Cortex of kidney (tissue), 1 donor: ENCODE results near the gene GRIFIN.
"Not testable (repeated sequence)": the region's sequence is repeated elsewhere in the genome, so short reads cannot be mapped to it uniquely, and the experiment has no call there.

Experiments
- DNase-seq: peaks from one replicate; lab custom pipeline; 2025; lab: John Stamatoyannopoulos, UW

GRIFIN gene

GRCh38 chr7:2453849-2454248 lies 22.3 kb downstream of the GRIFIN start:
- DNase-seq: not testable (repeated sequence)

GRCh38 chr7:2452643-2453270 lies 23.4 kb downstream of the GRIFIN start:
- DNase-seq: no peak

DNA sequence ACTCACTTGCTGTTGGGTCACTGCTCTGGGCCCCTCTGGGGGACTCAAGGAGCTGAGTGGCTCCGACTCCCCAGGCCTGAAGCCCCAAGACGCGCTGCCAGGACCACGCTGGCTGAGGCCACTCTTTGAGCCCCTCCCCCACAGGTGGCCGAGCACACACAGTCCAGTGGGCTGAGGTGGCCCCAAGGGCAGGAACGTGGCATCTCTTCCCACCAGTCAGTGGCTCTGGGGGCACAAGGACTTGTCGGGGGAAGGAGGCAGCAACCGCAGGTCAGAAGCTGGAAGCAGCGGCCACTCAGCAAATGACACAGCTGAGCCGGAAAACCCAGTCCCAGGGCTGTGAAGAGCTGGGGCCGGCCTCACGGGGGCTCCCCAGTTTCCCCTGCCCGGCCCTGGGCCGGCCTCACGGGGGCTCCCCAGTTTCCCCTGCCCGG lies 24.1 kb downstream of the GRIFIN start:
- no peak for DNase-seq

DNA sequence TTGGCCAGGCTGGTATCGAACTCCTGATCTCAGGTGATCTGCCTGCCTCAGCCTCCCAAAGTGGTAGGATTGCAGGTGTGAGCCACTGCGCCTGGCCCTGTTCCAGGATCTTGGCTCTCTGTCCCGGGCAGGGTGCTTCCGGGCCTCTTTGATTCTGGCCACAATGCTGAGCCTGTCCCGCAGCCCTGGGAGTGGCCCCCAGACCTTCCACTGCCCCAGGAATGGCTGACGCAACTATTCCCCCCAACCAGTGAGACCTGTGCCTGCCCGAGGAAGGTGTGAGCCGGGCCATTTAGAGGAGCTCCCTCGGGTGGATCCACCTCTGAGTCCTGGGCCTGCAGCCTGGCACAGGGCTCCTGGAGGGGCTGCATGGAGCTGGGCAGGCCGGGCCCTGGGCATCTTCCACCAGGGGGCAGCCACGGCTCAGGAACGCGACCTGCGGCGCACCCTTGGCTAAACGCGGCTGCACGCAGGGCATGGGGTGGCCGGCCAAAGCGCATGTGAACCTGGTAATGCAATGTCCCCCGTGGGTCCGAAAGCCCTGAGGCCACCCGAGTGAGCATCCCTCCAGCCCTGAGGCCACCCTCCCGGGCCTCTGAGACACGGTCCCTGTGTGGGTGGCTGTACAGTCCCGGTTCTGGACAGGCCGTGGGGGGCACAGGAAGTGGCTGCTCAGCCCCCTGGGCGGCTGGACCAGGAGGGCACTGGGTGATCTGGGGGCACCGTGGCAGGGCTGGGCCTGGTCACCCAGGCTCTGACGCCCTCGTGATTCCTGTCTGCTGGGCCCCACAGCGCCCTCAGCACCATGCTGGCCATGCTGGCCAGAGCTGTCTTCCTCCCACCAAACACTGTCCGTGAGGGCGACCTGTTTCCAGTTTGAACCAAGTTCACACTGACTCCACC lies 24.8 kb downstream of the GRIFIN start:
- no peak for DNase-seq

DNA sequence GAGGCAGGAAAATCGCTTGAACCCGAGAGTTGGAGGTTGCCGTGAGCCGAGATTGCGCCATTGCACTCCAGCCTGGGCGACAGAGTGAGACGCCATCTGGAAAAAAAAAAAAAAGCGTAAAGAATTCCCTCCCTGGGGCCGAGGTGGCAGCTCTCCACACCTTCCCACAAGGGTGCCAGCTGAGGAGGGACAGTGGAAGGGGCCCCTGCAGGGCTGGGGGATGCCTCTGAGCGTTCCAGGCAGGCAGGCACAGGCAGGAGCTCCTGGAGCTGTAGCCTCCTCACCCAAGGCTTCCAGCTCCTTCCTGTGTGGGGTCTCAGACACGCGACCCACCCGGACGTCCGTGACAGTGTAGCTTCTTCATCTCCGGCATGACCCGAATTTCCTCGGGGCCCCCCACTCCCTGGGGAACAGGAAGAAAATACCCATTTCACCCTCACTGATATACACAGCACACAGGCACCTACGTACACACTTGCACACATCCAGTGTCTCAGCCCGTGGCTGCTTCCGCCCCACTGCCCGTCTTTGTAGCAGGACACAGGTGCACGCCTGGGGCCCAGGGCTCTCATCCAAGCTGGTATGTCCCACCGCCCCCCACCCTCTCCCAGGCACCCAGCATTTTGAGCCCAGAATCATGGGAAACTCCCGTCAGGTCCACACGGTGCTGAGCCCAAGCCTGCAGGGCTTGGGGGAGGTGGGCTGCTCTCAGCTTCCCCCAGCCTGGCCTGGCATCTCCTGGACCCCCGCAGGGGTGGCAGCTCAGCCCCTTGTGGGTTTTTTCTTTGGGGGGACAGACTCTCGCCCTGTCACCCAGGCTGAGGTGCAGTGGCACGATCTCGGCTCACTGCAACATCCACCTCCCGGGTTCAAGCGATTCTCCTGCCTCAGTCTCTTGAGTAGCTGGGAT lies 25.7 kb downstream of the GRIFIN start:
- no peak for DNase-seq

DNA sequence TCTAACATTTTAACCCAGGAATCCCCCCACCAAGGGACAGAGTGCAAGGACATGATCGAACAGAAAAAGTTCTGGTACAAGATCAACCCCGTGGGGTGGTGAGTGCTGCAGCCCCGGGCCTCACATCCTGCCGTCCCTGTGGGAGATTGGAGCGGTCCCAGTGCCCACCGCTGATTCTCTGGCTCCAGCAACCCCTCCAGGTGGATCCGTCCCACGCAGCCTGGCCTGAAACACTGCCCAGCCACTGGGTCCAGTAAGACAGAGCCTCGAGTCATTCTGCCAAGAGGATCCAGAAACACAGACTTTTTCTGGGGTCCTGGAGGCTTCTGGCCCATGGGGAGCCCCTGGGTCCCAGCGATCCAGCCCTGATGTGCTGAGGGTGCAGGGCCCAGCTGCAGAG lies 29.5 kb downstream of the GRIFIN start:
- DNase-seq: no peak

GRCh38 chr7:2445898-2446555 lies 30.2 kb downstream of the GRIFIN start:
- no peak for DNase-seq

- DNase-seq: no peak
These were observed 31.2 kb downstream of the GRIFIN start for GRCh38 chr7:2445047-2445446.

DNA sequence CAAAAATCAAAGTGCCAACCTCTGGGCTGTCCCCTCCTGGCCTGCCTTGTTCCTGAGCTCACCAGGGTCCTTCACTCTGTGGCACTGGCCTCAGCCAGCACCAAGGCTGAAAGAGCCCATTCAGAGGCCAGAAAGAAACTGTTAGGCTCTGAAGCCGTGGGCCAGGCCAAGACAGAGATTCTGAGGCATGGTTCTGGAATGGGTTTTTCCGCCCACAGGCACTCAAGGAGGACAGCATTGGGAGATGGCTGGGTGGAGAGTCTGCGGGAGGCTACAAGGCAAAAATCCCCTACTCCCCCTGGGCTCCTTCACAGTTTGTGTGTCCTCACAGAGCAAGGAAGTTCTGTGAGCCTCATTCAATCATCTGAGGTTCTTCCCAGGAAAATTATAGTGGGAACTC lies 31.7 kb downstream of the GRIFIN start:
- DNase-seq: no peak

DNA sequence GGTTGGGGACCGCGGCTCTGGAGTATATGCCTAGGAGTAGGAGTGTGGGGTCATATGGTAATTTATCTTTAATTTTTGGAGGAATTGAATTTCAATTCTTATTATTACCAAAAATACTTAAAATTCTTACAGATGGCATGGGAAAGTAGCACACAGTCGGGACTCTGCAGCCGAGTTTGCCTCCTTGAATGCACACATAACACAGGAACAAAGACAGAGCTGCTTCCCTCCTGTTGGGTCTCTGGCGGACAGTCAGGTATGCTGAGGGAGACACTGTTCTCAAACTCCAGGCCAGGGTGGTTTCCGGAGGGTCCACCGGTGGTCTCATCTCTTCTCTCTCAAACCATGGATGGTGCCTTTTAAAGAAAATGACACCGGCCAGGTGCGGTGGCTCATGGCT lies 32.7 kb downstream of the GRIFIN start:
- DNase-seq: no peak

GRCh38 chr7:2441430-2442058 lies 34.7 kb downstream of the GRIFIN start:
- DNase-seq: no peak

DNA sequence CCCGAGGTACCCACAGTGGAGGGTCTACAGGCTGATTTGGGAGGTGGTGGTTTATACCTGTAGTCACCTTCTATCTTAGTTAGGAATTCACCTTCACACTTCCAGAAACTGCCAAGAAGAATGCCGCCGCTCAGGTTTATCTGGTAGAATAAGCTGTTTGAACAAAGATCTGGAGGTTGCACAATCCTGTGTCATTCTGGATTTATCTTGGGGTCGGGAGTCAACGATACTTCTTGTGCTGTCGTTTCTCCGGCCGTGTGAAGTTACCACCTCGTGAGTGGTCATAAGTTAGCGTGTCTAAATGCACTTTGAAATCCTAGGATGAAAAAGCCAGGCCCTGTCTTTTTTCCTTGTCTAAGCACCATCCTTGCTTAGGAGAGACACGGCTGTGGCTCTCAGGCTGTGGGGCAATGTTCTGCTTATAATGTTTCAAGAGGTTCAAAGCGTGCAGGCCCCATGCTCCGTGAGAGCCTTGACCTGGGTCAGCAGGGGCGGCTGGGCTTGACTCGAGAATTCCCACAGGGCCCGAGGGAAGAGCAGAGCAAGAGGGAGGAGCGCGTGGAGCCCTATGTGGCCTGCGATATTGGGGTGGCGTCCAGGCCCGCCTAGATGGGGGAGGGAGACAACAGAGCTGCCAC lies 35.5 kb downstream of the GRIFIN start:
- DNase-seq: no peak

DNA sequence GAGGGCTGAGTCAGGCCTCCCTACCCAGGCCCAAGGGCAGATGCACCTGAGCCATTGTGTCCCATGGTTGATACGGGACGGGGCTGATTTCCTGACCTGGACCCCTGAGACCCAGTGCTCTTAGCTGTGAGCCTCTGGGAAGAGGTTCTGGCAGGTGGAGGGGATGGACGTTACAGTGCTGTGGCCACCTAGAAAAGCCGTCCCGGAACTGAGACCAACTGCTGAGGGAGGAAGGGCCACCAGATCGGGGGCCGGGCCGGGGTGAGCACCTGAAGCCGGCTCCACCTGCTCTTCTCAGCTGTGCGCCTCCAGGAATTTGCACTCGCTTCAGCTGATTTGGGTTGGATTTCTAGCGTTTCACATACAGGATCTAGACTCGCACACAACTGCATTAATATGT lies 37.4 kb downstream of the GRIFIN start:
- DNase-seq: no peak

GRCh38 chr7:2438186-2438585 lies 38.0 kb downstream of the GRIFIN start:
- no peak for DNase-seq

DNA sequence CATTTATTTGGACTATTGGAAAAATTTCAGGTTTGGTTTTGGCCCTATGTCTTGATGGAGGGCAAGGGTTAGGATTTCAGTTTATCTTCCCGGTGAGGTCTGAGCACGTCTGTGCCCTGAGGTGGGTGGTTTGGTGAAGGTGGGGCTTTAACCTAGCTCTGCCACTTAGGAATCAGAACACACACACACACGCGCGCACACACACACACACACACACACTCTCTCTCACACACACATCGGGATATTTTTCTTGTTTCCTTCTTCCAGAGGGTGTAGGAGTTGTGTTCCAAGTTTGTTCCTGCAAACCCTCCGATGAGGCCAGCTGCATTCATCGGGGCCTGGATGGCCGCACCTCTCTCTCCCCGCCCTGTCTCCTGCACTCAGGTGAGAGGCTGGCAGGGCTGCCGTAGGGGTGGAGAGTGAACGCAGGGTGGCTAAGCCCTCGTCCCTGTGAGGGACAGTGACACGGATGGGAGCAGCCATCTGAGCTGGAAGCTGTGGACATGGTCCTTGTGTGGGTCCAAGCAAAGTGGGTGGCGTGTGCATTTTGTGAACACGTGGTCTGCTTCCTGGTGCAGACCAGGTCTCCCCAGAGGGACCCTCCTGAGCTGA lies 38.6 kb downstream of the GRIFIN start:
- DNase-seq: no peak

GRCh38 chr7:2437136-2437535 lies 39.1 kb downstream of the GRIFIN start:
- DNase-seq: no peak

DNA sequence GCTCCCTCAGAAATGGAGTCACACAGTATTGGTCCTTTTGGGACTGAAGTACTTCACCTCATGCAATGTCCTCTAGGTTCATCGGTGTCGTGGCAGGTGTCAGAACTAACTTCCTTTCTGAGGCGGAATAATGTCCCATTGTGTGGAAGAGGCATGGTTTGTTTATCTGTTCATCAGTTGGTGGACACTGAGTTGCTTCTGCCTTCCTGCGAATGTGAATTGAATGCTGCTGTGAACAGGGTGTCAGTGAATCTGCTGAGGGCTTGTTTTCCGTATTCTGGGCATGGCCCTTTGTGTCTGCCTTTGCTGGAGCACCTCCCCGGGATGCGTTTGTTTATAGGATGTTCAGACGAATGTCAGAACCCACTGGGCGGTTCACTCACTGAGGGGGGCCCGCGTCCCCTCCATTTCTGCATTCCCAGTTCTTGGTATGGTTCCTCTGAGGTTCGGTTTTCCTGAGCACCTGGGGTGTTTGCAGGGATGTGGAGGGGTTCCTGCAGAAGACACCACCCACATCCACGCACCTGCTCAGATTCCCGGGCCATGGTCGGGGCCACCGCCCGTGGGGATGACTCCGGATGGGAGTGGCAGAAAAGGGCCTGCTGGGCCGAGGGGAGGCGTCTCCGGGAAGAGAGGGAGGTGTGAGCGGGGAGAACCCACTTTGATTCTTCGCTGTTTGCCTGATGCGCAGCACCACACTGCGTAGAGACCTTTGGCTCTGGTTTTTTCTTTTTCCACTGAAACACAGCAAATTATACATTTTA lies 39.7 kb downstream of the GRIFIN start:
- DNase-seq: no peak

GRCh38 chr7:2435146-2435545 lies 41.1 kb downstream of the GRIFIN start:
- DNase-seq: no peak

GRCh38 chr7:2433713-2434550 lies 42.3 kb downstream of the GRIFIN start:
- no peak for DNase-seq
